Caco-2 (cell line): ENCODE data around the gene BHLHE40. TPM values are rescaled to one million over a fixed set of nuclear protein-coding genes. Genes with fewer than 3 reads are reported as not detected.

Experiments used
- BruUV-seq: library from RNA; stranded (reverse); fragments of 400-500 nt; replicated peaks from 2 replicates; lab custom pipeline; 2021; lab: Mats Ljungman, UMichigan
- CTCF ChIA-PET: fragments of 300-600 bp; sonication (Branson Sonifier 250); formaldehyde crosslinking; loops from one replicate; lab custom pipeline; 2022; ENCODE audit warnings: antibody characterized with exemption; lab: Charles Lee
- POLR2A ChIA-PET: fragments of 300-600 bp; sonication (Branson Sonifier 250); formaldehyde crosslinking; loops from one replicate; lab custom pipeline; 2022; ENCODE audit warnings: antibody characterized with exemption; lab: Charles Lee
- DNase-seq, 2 experiments: peaks; one replicate each; pipeline versions ENCODE4 v3.0.0 to v3.0.0-alpha.2; 2020 to 2022
- H3K27me3 ChIP-seq: replicated peaks from 2 replicates; pipeline ENCODE4 v1.6.0; 2011; ENCODE audit warnings: low read length; ENCODE audit not compliant: control insufficient read depth, insufficient read depth
- H3K36me3 ChIP-seq: 2 replicates; pipeline ENCODE4 v1.5.1; 2011; ENCODE audit warnings: low read length; ENCODE audit not compliant: control insufficient read depth, insufficient read depth
- H3K4me1 ChIP-seq: fragments of 250-450 bp; sonication (Bioruptor Pico); 2 replicates; pipeline ENCODE4 v1.5.1; 2020; ENCODE audit warnings: mild to moderate bottlenecking
- H3K4me3 ChIP-seq: 2 replicates; pipeline ENCODE4 v1.5.1; 2011; ENCODE audit warnings: low read depth, mild to moderate bottlenecking, control low read depth, low read length
- H3K9me3 ChIP-seq: fragments of 250-450 bp; sonication (Bioruptor Pico); 2 replicates; pipeline ENCODE4 v1.5.1; 2020; ENCODE audit warnings: mild to moderate bottlenecking, moderate library complexity
- H3K27ac Mint-ChIP-seq: one replicate; pipeline ENCODE4 v1.8.0; 2022; ENCODE audit warnings: mixed read lengths; ENCODE audit not compliant: unreplicated experiment
- H3K27me3 Mint-ChIP-seq: one replicate; pipeline ENCODE4 v1.8.0; 2022; ENCODE audit warnings: mixed read lengths; ENCODE audit not compliant: insufficient read depth, unreplicated experiment
- H3K36me3 Mint-ChIP-seq: one replicate; pipeline ENCODE4 v1.8.0; 2022; ENCODE audit warnings: mild to moderate bottlenecking, mixed read lengths; ENCODE audit not compliant: insufficient read depth, unreplicated experiment
- H3K4me1 Mint-ChIP-seq: one replicate; pipeline ENCODE4 v1.8.0; 2022; ENCODE audit warnings: low read depth, mixed read lengths; ENCODE audit not compliant: unreplicated experiment
- H3K4me3 Mint-ChIP-seq: one replicate; pipeline ENCODE4 v1.8.0; 2022; ENCODE audit warnings: mild to moderate bottlenecking, moderate library complexity, mixed read lengths; ENCODE audit not compliant: unreplicated experiment
- H3K9me3 Mint-ChIP-seq: one replicate; pipeline ENCODE4 v1.8.0; 2022; ENCODE audit warnings: mixed read lengths; ENCODE audit not compliant: unreplicated experiment
- intact Hi-C: fragments of 100-400 bp; cut with micrococcal nuclease; formaldehyde crosslinking; loops from one replicate; pipeline ENCODE4 v1.10.0; 2022; ENCODE audit not compliant: unreplicated experiment
- total RNA-seq: library from RNA; stranded (reverse); gene quantifications from 2 replicates; pipeline ENCODE4 v1.2.3, GENCODE V29; 2022
- TF ChIP-seq, protein P1 (sequence below), 2 experiments: fragments of 200-600 bp in 1 of 2; IDR thresholded peaks; 1 replicate in 1 of 2; 2 replicates in 1 of 2; pipeline versions ENCODE4 v1.5.1 to v1.8.0; 2011 to 2022; ENCODE audit warnings: antibody characterized with exemption in 1 of 2, control low read depth in 1 of 2, inconsistent platforms in 1 of 2, low read depth in 1 of 2, low read length in 1 of 2, mild to moderate bottlenecking in 1 of 2, moderate library complexity in 1 of 2; ENCODE audit not compliant: insufficient read depth in 1 of 2, severe bottlenecking in 1 of 2, unreplicated experiment in 1 of 2

Gene BHLHE40
- total RNA-seq, 1 experiment from 2014 or later: 8.5 TPM

DNA sequence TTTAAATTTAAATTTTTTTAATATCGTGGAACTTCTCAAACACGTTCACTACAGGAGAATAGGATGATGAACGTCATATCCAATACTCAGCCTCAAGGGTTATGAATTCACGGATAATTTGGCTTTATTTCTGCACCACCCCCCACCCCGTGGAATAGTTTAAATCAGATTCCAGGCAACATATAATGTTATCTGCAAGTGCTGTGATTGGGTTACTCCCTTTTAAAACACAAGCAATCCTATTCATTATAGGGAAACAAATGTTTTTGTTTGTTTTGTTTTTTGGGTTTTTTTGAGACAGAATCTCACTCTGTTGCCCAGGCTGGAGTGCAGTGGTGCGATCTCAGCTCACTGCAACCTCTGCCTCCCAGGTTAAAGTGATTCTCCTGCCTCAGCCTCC lies 30.9 kb downstream of the BHLHE40 start:
- no peaks in the 10 kb centered on the region for H3K36me3 ChIP-seq
- DNase-seq: no peak
- no peaks in the 10 kb centered on the region for H3K27me3 ChIP-seq
- no peak overlapping the region for H3K27ac Mint-ChIP-seq
- peaks cover 14% of the 10 kb centered on the region for H3K4me1 Mint-ChIP-seq
- no peaks in the 10 kb centered on the region for H3K9me3 ChIP-seq
- peaks cover 5% of the 10 kb centered on the region for H3K4me1 ChIP-seq
- intact Hi-C loops: no loop called here
- TF ChIP-seq, protein P1, sequence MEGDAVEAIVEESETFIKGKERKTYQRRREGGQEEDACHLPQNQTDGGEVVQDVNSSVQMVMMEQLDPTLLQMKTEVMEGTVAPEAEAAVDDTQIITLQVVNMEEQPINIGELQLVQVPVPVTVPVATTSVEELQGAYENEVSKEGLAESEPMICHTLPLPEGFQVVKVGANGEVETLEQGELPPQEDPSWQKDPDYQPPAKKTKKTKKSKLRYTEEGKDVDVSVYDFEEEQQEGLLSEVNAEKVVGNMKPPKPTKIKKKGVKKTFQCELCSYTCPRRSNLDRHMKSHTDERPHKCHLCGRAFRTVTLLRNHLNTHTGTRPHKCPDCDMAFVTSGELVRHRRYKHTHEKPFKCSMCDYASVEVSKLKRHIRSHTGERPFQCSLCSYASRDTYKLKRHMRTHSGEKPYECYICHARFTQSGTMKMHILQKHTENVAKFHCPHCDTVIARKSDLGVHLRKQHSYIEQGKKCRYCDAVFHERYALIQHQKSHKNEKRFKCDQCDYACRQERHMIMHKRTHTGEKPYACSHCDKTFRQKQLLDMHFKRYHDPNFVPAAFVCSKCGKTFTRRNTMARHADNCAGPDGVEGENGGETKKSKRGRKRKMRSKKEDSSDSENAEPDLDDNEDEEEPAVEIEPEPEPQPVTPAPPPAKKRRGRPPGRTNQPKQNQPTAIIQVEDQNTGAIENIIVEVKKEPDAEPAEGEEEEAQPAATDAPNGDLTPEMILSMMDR (IDR thresholded peaks at IDR 0.05; ENCODE audit: insufficient read depth in 1 of 2, low read depth in 1 of 2, low read length in 1 of 2, severe bottlenecking in 1 of 2, unreplicated experiment in 1 of 2): no peak
- H3K4me3 ChIP-seq: no peak overlapping the region
- no peak overlapping the region for H3K4me3 Mint-ChIP-seq
- CTCF ChIA-PET: no interaction called here
- BruUV-seq: no TSS peak
- peaks cover 3% of the 10 kb centered on the region for H3K36me3 Mint-ChIP-seq
- POLR2A ChIA-PET: no interaction called here
- H3K27me3 Mint-ChIP-seq: no peaks in the 10 kb centered on the region
- no peaks in the 10 kb centered on the region for H3K9me3 Mint-ChIP-seq

DNA sequence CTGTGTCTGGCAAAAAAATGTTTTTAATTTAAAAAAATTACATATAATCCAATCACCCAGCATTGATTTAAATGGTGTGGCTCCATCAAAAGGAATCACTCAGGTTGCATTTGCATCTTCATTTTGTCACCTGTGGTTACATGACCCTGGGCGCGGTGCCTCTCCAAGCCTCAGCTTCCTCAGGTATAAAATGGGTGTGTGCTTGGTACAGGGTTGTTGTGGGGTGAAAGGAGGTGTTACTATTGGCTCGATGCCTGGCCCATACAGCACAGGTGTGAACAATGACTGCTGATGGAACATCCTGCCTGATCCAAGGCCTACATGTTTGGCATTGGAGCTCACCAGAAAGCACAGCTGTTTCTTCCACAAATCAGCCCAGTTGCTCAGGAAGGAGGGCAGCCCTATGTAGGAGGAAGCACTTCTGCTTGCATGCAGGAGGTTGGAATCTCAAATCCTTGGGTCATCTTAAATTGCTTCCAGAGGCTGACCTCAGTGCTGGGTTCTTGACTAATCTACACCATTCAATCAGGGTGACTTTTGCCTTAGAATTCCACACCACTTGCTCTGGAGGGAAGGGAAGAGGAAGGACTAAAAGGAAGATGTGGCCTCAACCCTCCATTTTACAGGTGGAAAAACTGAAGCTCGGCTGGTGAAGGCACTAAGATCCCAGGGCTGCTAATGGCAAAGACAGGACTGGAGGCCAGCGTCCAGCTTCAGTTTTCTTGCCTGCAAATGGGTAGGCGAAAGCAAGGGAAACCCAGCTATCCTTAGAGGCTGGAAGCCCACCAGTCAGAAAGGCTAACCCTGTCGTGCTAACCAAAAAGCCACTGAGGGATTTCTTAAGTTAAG lies 31.7 kb downstream of the BHLHE40 start:
- peaks cover 6% of the 10 kb centered on the region for H3K4me1 ChIP-seq

DNA sequence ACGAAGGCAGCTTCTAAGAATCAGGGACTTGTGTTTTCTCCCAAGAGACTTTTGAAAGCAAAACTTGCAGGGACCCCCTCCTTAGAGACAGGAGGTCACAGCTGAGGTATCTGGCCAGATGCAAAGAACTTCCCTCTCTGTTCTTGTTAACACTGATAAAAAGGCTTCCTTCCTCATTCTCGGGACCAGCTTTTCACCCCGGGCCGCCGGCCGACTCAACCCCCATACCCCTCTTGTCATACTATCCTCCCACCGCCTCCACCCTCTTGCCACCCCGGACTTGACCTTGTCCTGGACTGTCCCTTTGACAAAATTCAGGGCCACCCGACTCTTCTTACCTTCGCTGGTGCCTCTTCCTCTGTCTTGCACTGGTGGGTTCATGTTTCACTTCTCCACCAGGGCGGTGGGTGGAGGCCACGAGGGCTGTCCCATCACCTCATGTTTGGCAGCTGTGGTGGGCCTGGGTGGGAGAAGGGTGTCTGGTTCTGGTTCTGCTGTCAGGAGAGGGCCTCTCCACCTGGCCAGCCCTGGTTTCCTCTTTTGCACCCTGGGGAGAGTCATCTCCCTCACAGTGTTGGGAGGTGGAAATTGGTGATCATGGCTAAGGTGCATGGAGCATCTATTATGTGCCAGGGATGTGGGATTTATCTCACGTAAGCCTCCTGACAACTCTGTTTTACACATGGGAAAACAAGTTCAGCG lies 32.5 kb downstream of the BHLHE40 start:
- H3K36me3 ChIP-seq: no peaks in the 10 kb centered on the region
- H3K9me3 Mint-ChIP-seq: no peaks in the 10 kb centered on the region
- no peaks in the 10 kb centered on the region for H3K27me3 Mint-ChIP-seq
- intact Hi-C loops: no loop called here
- ChIA-PET POLR2A (no interaction called here), CTCF (no interaction called here)
- H3K4me1 Mint-ChIP-seq: peaks cover 18% of the 10 kb centered on the region
- TF ChIP-seq, protein P1 (IDR thresholded peaks at IDR 0.05; ENCODE audit: insufficient read depth in 1 of 2, low read depth in 1 of 2, low read length in 1 of 2, severe bottlenecking in 1 of 2, unreplicated experiment in 1 of 2): no peak
- no peaks in the 10 kb centered on the region for H3K27me3 ChIP-seq
- H3K4me3 ChIP-seq: no peak overlapping the region
- H3K36me3 Mint-ChIP-seq: peaks cover 5% of the 10 kb centered on the region
- BruUV-seq: no TSS peak
- peaks cover 14% of the 10 kb centered on the region for H3K4me1 ChIP-seq
- no peak overlapping the region for H3K4me3 Mint-ChIP-seq
- DNase-seq: no peak
- H3K9me3 ChIP-seq: no peaks in the 10 kb centered on the region
- no peak overlapping the region for H3K27ac Mint-ChIP-seq

More for the DNA sequence above, 31.7 kb downstream of the BHLHE40 start:
- Mint-ChIP-seq H3K27ac (no peak overlapping the region), H3K27me3 (no peaks in the 10 kb centered on the region), H3K4me3 (no peak overlapping the region), H3K9me3 (no peaks in the 10 kb centered on the region), H3K4me1 (peaks cover 12% of the 10 kb centered on the region), H3K36me3 (peaks cover 5% of the 10 kb centered on the region)
- no peak for DNase-seq
- TF ChIP-seq, protein P1 (IDR thresholded peaks at IDR 0.05; ENCODE audit: insufficient read depth in 1 of 2, low read depth in 1 of 2, low read length in 1 of 2, severe bottlenecking in 1 of 2, unreplicated experiment in 1 of 2): no peak
- Histone ChIP-seq H3K27me3 (no peaks in the 10 kb centered on the region), H3K36me3 (no peaks in the 10 kb centered on the region), H3K9me3 (no peaks in the 10 kb centered on the region), H3K4me3 (no peak overlapping the region)
- ChIA-PET CTCF (no interaction called here), POLR2A (no interaction called here)
- no TSS peak for BruUV-seq
- intact Hi-C loops: no loop called here
